DND-41 (cell line): Measurements from ENCODE around the gene KDM1B.

ENCODE experiments used
- CTCF ChIP-seq: IDR thresholded peaks from 2 replicates; pipeline ENCODE4 v1.5.1; 2012; ENCODE audit warnings: borderline replicate concordance, low read length, moderate library complexity, mild to moderate bottlenecking; ENCODE audit not compliant: poor library complexity, severe bottlenecking; ENCODE audit errors: extremely low read depth
- EZH2 ChIP-seq: IDR thresholded peaks from 3 replicates; pipeline ENCODE4 v1.6.1; 2012; ENCODE audit warnings: borderline replicate concordance, low read depth, mild to moderate bottlenecking, moderate library complexity, low read length, inconsistent platforms; ENCODE audit not compliant: severe bottlenecking

GRCh38 chr6:18209539-18210197 is 54.4 kb downstream of the KDM1B start:
- no peak for TF ChIP-seq CTCF
- no peak for TF ChIP-seq EZH2
